B cell (primary cell): ENCODE measurements around the gene PDE10A. TPM values are rescaled to one million over a fixed set of nuclear protein-coding genes. Genes with fewer than 3 reads are reported as not detected.

ENCODE experiments used
- ATAC-seq: fragments of 200-7000 bp; cut with Tn5 transposase; one replicate; pipeline ENCODE4 v1.10.0; 2021; ENCODE audit warnings: low read depth, mild to moderate bottlenecking, moderate number of reproducible peaks, moderate library complexity
- CTCF ChIA-PET: fragments of 350-600 bp; sonication (Branson Sonifier 250); formaldehyde crosslinking; loops from one replicate; lab custom pipeline; 2021; ENCODE audit warnings: antibody characterized with exemption, inconsistent platforms; lab: Charles Lee
- POLR2A ChIA-PET: fragments of 350-600 bp; sonication (Branson Sonifier 250); formaldehyde crosslinking; loops from one replicate; lab custom pipeline; 2021; ENCODE audit warnings: antibody characterized with exemption; lab: Charles Lee
- DNase-seq: peaks from one replicate; pipeline ENCODE4 v3.0.0; 2013
- H2AFZ ChIP-seq: 2 replicates; pipeline ENCODE4 v1.6.1; 2012; ENCODE audit warnings: mild to moderate bottlenecking, low read depth, low read length; ENCODE audit not compliant: insufficient read depth, poor library complexity, severe bottlenecking
- H3K27ac ChIP-seq, 2 donors: 1 replicate in 1 of 2; 2 replicates in 1 of 2; pipeline ENCODE4 v1.5.1; 2012 to 2013; ENCODE audit warnings: low read length in 2 of 2, mild to moderate bottlenecking in 2 of 2, moderate library complexity in 1 of 2
- H3K27me3 ChIP-seq, 4 experiments: fragments of 200-600 bp in 1 of 4; sonication (generic) in 1 of 4; replicated peaks in 1 of 4; 1 replicate in 2 of 4; 2 replicates in 2 of 4; pipeline versions ENCODE4 v1.6.1 to v1.7.0; 2013 to 2016; ENCODE audit warnings: low read length in 3 of 4, mild to moderate bottlenecking in 2 of 4, mixed read lengths in 1 of 4, moderate library complexity in 1 of 4; ENCODE audit not compliant: insufficient read depth in 4 of 4, control insufficient read depth in 3 of 4; ENCODE audit errors: control extremely low read depth in 1 of 4
- H3K36me3 ChIP-seq, 2 experiments: replicated peaks in 1 of 2; 1 replicate in 1 of 2; 2 replicates in 1 of 2; pipeline versions ENCODE4 v1.6.1 to v1.7.1; 2013; ENCODE audit warnings: low read length in 1 of 2; ENCODE audit not compliant: insufficient read depth in 2 of 2, control insufficient read depth in 1 of 2; ENCODE audit errors: control extremely low read depth in 1 of 2, extremely low read depth in 1 of 2
- H3K4me1 ChIP-seq, 2 donors: fragments of 200-600 bp in 1 of 2; sonication (generic) in 1 of 2; 1 replicate in 1 of 2; 2 replicates in 1 of 2; pipeline versions ENCODE4 v1.5.1 to v1.6.1; 2013 to 2017; ENCODE audit warnings: low read length in 2 of 2; ENCODE audit not compliant: control insufficient read depth in 2 of 2, insufficient read depth in 2 of 2
- H3K4me2 ChIP-seq: replicated peaks from 2 replicates; pipeline ENCODE3; 2012; ENCODE audit warnings: mild to moderate bottlenecking, low read depth, low read length; ENCODE audit not compliant: poor library complexity, severe bottlenecking
- H3K4me3 ChIP-seq, 5 experiments: fragments of 200-600 bp in 1 of 5; sonication (generic) in 1 of 5; 1 replicate in 3 of 5; 2 replicates in 2 of 5; pipeline versions ENCODE4 v1.5.1 to v1.7.0; 2011 to 2016; ENCODE audit warnings: low read length in 4 of 5, mild to moderate bottlenecking in 4 of 5, low read depth in 2 of 5, control low read depth in 1 of 5, moderate library complexity in 1 of 5; ENCODE audit not compliant: insufficient read depth in 1 of 5; ENCODE audit errors: control extremely low read depth in 1 of 5, extremely low read depth in 1 of 5
- H3K79me2 ChIP-seq: fragments of 200-600 bp; sonication (generic); one replicate; pipeline ENCODE4 v1.6.0; 2016; ENCODE audit warnings: low read length; ENCODE audit not compliant: control insufficient read depth, insufficient read depth
- H3K9ac ChIP-seq: fragments of 200-600 bp; sonication (generic); 2 replicates; pipeline ENCODE4 v1.6.1; 2017; ENCODE audit warnings: mild to moderate bottlenecking, low read length, moderate library complexity
- H3K9me3 ChIP-seq, 3 donors: one replicate each; pipeline versions ENCODE4 v1.6.1 to v1.7.1; 2013; ENCODE audit warnings: low read length in 2 of 3; ENCODE audit not compliant: control insufficient read depth in 2 of 3, insufficient read depth in 1 of 3; ENCODE audit errors: control extremely low read depth in 1 of 3
- H4K20me1 ChIP-seq: 2 replicates; pipeline ENCODE4 v1.6.0; 2012; ENCODE audit warnings: mild to moderate bottlenecking, low read length; ENCODE audit not compliant: insufficient read depth, control insufficient read depth, poor library complexity, severe bottlenecking
- H3K27ac Mint-ChIP-seq: one replicate; pipeline ENCODE4 v1.8.0; 2021; ENCODE audit warnings: mixed read lengths
- H3K27me3 Mint-ChIP-seq: one replicate; pipeline ENCODE4 v1.8.0; 2021; ENCODE audit warnings: mixed read lengths
- H3K4me1 Mint-ChIP-seq: one replicate; pipeline ENCODE4 v1.8.0; 2021; ENCODE audit warnings: mixed read lengths
- H3K4me3 Mint-ChIP-seq: one replicate; pipeline ENCODE4 v1.8.0; 2021; ENCODE audit warnings: mixed read lengths
- H3K9me3 Mint-ChIP-seq: one replicate; pipeline ENCODE4 v1.8.0; 2022; ENCODE audit warnings: mixed read lengths; ENCODE audit not compliant: insufficient read depth
- EZH2 ChIP-seq: IDR thresholded peaks from 2 replicates; pipeline ENCODE4 v1.6.1; 2012; ENCODE audit warnings: borderline replicate concordance, low read depth, mild to moderate bottlenecking, moderate library complexity, low read length; ENCODE audit not compliant: insufficient read depth, poor library complexity, severe bottlenecking
- WGBS: methylation state at CpG from one replicate; pipeline ENCODE4 v1.1.5; 2013; ENCODE audit warnings: missing lambda C conversion rate; ENCODE audit not compliant: insufficient coverage; 5-methylcytosine and 5-hydroxymethylcytosine counted together
- intact Hi-C: fragments of 100-400 bp; cut with micrococcal nuclease; formaldehyde crosslinking; loops from one replicate; pipeline ENCODE4 v1.10.0; 2022
- polyA plus RNA-seq: library from polyadenylated mRNA; depleted of rRNA; stranded (reverse); fragments of >200 nt; gene quantifications from 2 replicates; pipeline ENCODE4 v1.2.3, GENCODE V29; 2012
- total RNA-seq, 2 donors: library from RNA; stranded (reverse); fragments of 120-200 nt in 1 of 2; gene quantifications; 1 replicate in 1 of 2; 2 replicates in 1 of 2; pipeline versions ENCODE4 v1.2.3 to v1.2.4, GENCODE V29; 2013 to 2022
- TF ChIP-seq, protein P1 (sequence below): fragments of 200-600 bp; IDR thresholded peaks from one replicate; pipeline ENCODE4 v1.8.0; 2022; ENCODE audit warnings: antibody characterized with exemption, mild to moderate bottlenecking

The PDE10A gene
- total and polyA plus RNA-seq, 2 donors (not counting 1 experiment from before 2014, with no cell fraction given) = not detected

- no peak for ATAC-seq
- no peak for DNase-seq
- Histone ChIP-seq H3K27ac (no peak overlapping the region), H3K9me3 (peaks cover 0 to 14% (median 0%) of the 10 kb centered on the region in 3 donors), H3K27me3 (no peaks in the 10 kb centered on the region), H3K4me1 (no peaks in the 10 kb centered on the region), H2AFZ (no peak overlapping the region), H3K9ac (no peak overlapping the region), H3K4me3 (no peak overlapping the region), H3K4me2 (no peak overlapping the region), H3K79me2 (no peaks in the 10 kb centered on the region), H3K36me3 (no peaks in the 10 kb centered on the region), H4K20me1 (no peaks in the 10 kb centered on the region)
- ChIA-PET POLR2A (no interaction called here), CTCF (no interaction called here)
- Mint-ChIP-seq H3K4me1 (no peaks in the 10 kb centered on the region), H3K4me3 (no peak overlapping the region), H3K27ac (no peak overlapping the region), H3K9me3 (peaks cover 10% of the 10 kb centered on the region), H3K27me3 (no peaks in the 10 kb centered on the region)
- intact Hi-C loops = no loop called here
- 100% methylated on average over 1 of the region's 3 CpGs for WGBS
- TF ChIP-seq EZH2 = no peak
- TF ChIP-seq, protein P1, sequence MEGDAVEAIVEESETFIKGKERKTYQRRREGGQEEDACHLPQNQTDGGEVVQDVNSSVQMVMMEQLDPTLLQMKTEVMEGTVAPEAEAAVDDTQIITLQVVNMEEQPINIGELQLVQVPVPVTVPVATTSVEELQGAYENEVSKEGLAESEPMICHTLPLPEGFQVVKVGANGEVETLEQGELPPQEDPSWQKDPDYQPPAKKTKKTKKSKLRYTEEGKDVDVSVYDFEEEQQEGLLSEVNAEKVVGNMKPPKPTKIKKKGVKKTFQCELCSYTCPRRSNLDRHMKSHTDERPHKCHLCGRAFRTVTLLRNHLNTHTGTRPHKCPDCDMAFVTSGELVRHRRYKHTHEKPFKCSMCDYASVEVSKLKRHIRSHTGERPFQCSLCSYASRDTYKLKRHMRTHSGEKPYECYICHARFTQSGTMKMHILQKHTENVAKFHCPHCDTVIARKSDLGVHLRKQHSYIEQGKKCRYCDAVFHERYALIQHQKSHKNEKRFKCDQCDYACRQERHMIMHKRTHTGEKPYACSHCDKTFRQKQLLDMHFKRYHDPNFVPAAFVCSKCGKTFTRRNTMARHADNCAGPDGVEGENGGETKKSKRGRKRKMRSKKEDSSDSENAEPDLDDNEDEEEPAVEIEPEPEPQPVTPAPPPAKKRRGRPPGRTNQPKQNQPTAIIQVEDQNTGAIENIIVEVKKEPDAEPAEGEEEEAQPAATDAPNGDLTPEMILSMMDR = no peak
Measured at GRCh38 chr6:165586706-165587105, 76.3 kb downstream of the PDE10A start.

DNA sequence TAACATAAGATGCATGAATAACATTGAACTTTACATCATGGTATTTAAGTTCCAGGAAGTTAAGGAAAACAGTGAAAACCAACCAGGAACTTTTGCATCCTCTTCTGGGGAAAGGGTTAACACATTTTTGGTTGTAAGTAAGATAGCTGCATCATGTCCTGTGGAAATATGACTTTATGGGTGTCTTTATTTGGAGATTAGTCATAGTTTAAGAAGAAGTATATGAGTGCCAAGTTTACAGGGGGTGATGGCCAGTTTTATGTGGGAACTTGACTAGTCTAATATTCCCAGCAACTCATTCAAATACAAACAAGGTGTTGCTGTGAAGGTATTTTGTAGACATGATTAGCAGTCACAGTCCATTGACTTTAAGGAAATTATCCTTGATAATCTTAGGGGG is 78.0 kb downstream of the PDE10A start:
- intact Hi-C loops = no loop called here
- ChIA-PET POLR2A (no interaction called here), CTCF (no interaction called here)
- Histone ChIP-seq H3K4me2 (no peak overlapping the region), H3K27ac (no peak overlapping the region), H3K4me3 (no peak overlapping the region), H4K20me1 (no peaks in the 10 kb centered on the region), H3K36me3 (no peaks in the 10 kb centered on the region), H3K9ac (no peak overlapping the region), H3K79me2 (no peaks in the 10 kb centered on the region), H3K9me3 (peaks cover 0 to 14% (median 0%) of the 10 kb centered on the region in 3 donors), H2AFZ (no peak overlapping the region), H3K4me1 (no peaks in the 10 kb centered on the region), H3K27me3 (no peaks in the 10 kb centered on the region)
- no peak for DNase-seq
- H3K4me3 Mint-ChIP-seq = no peak overlapping the region
- peaks cover 7% of the 10 kb centered on the region for H3K9me3 Mint-ChIP-seq
- TF ChIP-seq, protein P1 = no peak
- TF ChIP-seq EZH2 = no peak
- no peaks in the 10 kb centered on the region for H3K27me3 Mint-ChIP-seq
- H3K27ac Mint-ChIP-seq = no peak overlapping the region
- no peaks in the 10 kb centered on the region for H3K4me1 Mint-ChIP-seq
- no peak for ATAC-seq
